Measurements from ENCODE around the gene KCNQ5. TPM values are rescaled to one million over a fixed set of nuclear protein-coding genes. Genes with fewer than 3 reads are reported as not detected.

The KCNQ5 gene
- total and polyA plus RNA-seq, 2 of the 8 experiments (the other 6 are each of a cell fraction or from before 2014, with no cell fraction given), result 0.83 to 1.2 TPM

- Histone ChIP-seq H4K91ac (replicated peaks; ENCODE audit: insufficient read length, low read length) (no peak overlapping the region), H4K5ac (ENCODE audit: insufficient read length, low read depth, low read length) (no peak overlapping the region), H3K27ac (ENCODE audit: low read depth, low read length) (no peak overlapping the region), H3K4me3 (ENCODE audit: extremely low read depth in 1 of 4, insufficient read depth in 2 of 4, low read depth in 3 of 4, low read length in 4 of 4) (no peak overlapping the region), H3K9ac (replicated peaks in 1 of 4; ENCODE audit: extremely low read depth in 1 of 4, low read depth in 3 of 4, low read length in 3 of 4) (no peak overlapping the region), H4K8ac (ENCODE audit: extremely low read depth, insufficient read depth, low read length) (no peak overlapping the region), H2BK20ac (ENCODE audit: low read length) (no peak overlapping the region), H3K14ac (ENCODE audit: insufficient read length) (no peak overlapping the region), H2BK12ac (ENCODE audit: low read depth, low read length) (no peak overlapping the region), H3K79me1 (ENCODE audit: low read depth, low read length) (no peaks in the 10 kb centered on the region), H2AK5ac (ENCODE audit: low read depth, low read length) (no peak overlapping the region), H3K4ac (replicated peaks; ENCODE audit: insufficient read length, low read depth, low read length) (no peak overlapping the region), H3K56ac (replicated peaks; ENCODE audit: insufficient read length, low read depth, low read length) (no peak overlapping the region), H3K18ac (ENCODE audit: extremely low read depth, low read length) (no peak overlapping the region), H3K4me1 (replicated peaks in 1 of 4; ENCODE audit: control insufficient read depth in 3 of 4, insufficient read depth in 4 of 4, low read length in 3 of 4) (peaks cover 2 to 11% (median 8%) of the 10 kb centered on the region in 4 experiments; a peak in 6 of 7 replicates), H3K36me3 (ENCODE audit: control insufficient read depth in 2 of 4, insufficient read depth in 4 of 4, low read length in 3 of 4) (no peaks in the 10 kb centered on the region; a peak in 1 of 8 replicates), H3K4me2 (ENCODE audit: insufficient read depth in 1 of 2, low read depth in 2 of 2, low read length in 2 of 2) (no peak overlapping the region), H3K23ac (ENCODE audit: insufficient read length) (no peak overlapping the region), H4K20me1 (replicated peaks in 1 of 2; ENCODE audit: control insufficient read depth in 1 of 2, insufficient read depth in 2 of 2, low read length in 2 of 2) (no peaks in the 10 kb centered on the region), H2AFZ (ENCODE audit: low read length) (no peak overlapping the region), H2BK15ac (ENCODE audit: low read length) (no peak overlapping the region), H3K9me3 (ENCODE audit: insufficient read depth in 2 of 2, low read depth in 1 of 2, low read length in 1 of 2) (no peaks in the 10 kb centered on the region), H3K27me3 (replicated peaks in 1 of 4; ENCODE audit: control insufficient read depth in 3 of 4, extremely low read depth in 1 of 4, insufficient read depth in 3 of 4, low read length in 3 of 4) (peaks cover 0 to 2% (median 0%) of the 10 kb centered on the region in 4 experiments; a peak in 1 of 7 replicates), H2BK120ac (replicated peaks; ENCODE audit: low read depth, low read length) (no peak overlapping the region), H2BK5ac (ENCODE audit: low read depth, low read length) (no peak overlapping the region), H3K23me2 (ENCODE audit: low read depth, low read length) (no peaks in the 10 kb centered on the region), H3K79me2 (ENCODE audit: control insufficient read depth in 1 of 2, insufficient read depth in 2 of 2, low read length in 2 of 2) (no peaks in the 10 kb centered on the region)
- DNase-seq (ENCODE audit: low read depth in 1 of 2, low spot score in 2 of 2) (no peak), FAIRE-seq (no peak)
- POLR2A ChIA-PET (ENCODE audit: partially characterized antibody), result no interaction called here
- WGBS, 2 experiments (ENCODE audit: extremely low coverage in 1 of 2, insufficient coverage in 1 of 2, insufficient read length in 1 of 2, insufficient replicate concordance in 2 of 2, low coverage in 1 of 2, low lambda C conversion rate in 2 of 2, missing lambda C conversion rate in 1 of 2), result 100% methylated on average over 1 of the region's 1 CpG; no CpG with 5 or more reads in 1 of the 2 experiments
- CTCF ChIA-PET (ENCODE audit: partially characterized antibody), result no interaction called here
Observed at GRCh38 chr6:73024598-73024997, 402.7 kb downstream of the KCNQ5 start.

Data from H1 (cell line).